Vagina (tissue), 2 donors: ENCODE measurements around the gene INTS3.

Experiments
- POLR2A ChIP-seq, 2 donors: fragments of 450-650 bp; IDR thresholded peaks; one replicate each; pipeline ENCODE4 v1.6.1; 2017; ENCODE audit warnings: antibody characterized with exemption in 2 of 2, mild to moderate bottlenecking in 2 of 2, moderate library complexity in 2 of 2
- TF ChIP-seq, protein P1 (sequence below), 3 experiments: fragments of 450-650 bp in 2 of 3; fragments of 200-600 bp in 1 of 3; sonication (generic) in 1 of 3; IDR thresholded peaks; one replicate each; pipeline ENCODE4 v1.5.1; 2017 to 2019; ENCODE audit warnings: antibody characterized with exemption in 3 of 3, mild to moderate bottlenecking in 2 of 3, moderate library complexity in 2 of 3

GRCh38 chr1:153779781-153780541 lies 52.1 kb downstream of the INTS3 start:
- TF ChIP-seq, protein P1, sequence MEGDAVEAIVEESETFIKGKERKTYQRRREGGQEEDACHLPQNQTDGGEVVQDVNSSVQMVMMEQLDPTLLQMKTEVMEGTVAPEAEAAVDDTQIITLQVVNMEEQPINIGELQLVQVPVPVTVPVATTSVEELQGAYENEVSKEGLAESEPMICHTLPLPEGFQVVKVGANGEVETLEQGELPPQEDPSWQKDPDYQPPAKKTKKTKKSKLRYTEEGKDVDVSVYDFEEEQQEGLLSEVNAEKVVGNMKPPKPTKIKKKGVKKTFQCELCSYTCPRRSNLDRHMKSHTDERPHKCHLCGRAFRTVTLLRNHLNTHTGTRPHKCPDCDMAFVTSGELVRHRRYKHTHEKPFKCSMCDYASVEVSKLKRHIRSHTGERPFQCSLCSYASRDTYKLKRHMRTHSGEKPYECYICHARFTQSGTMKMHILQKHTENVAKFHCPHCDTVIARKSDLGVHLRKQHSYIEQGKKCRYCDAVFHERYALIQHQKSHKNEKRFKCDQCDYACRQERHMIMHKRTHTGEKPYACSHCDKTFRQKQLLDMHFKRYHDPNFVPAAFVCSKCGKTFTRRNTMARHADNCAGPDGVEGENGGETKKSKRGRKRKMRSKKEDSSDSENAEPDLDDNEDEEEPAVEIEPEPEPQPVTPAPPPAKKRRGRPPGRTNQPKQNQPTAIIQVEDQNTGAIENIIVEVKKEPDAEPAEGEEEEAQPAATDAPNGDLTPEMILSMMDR (IDR thresholded peaks at IDR 0.05), result no peak
- TF ChIP-seq POLR2A (IDR thresholded peaks at IDR 0.05), result no peak
